ENCODE data around the gene JARID2.

The JARID2 gene

GRCh38 chr6:15245361-15246216 lies at the start of gene JARID2:
Gene JARID2 (plus strand): TSS chr6:15246069. CDS start chr6:15246540, 471 bp downstream.
- peak; percentile 99 for DNase-seq

GRCh38 chr6:15200087-15200486 lies 45.8 kb upstream of the JARID2 start:
- no peak for DNase-seq

- no peak for DNase-seq
Measured at GRCh38 chr6:15205321-15205720, 40.5 kb upstream of the JARID2 start.

- DNase-seq, result no peak
Measured at GRCh38 chr6:15206887-15207286, 39.0 kb upstream of the JARID2 start.

- DNase-seq, result peak; percentile 80
Measured at GRCh38 chr6:15207923-15208322, 37.9 kb upstream of the JARID2 start.

- no peak for DNase-seq
Measured at GRCh38 chr6:15213838-15214400, 31.9 kb upstream of the JARID2 start.

GRCh38 chr6:15218401-15218800 lies 27.5 kb upstream of the JARID2 start:
- no peak for DNase-seq

GRCh38 chr6:15220062-15220461 lies 25.8 kb upstream of the JARID2 start:
- no peak for DNase-seq

- no peak for DNase-seq
Measured at GRCh38 chr6:15227827-15228318, 18.0 kb upstream of the JARID2 start.

GRCh38 chr6:15230827-15231226 lies 15.0 kb upstream of the JARID2 start:
- DNase-seq, result no peak

- DNase-seq, result no peak
Measured at GRCh38 chr6:15232836-15233510, 12.9 kb upstream of the JARID2 start.

- no peak for DNase-seq
Measured at GRCh38 chr6:15234068-15234758, 11.7 kb upstream of the JARID2 start.

GRCh38 chr6:15239616-15240364 lies 6.1 kb upstream of the JARID2 start:
- no peak for DNase-seq

GRCh38 chr6:15242503-15242902 lies 3.4 kb upstream of the JARID2 start:
- no peak for DNase-seq

- peak; percentile 64 for DNase-seq
Measured at GRCh38 chr6:15242937-15243614, 2.8 kb upstream of the JARID2 start.

- peak; percentile 66 for DNase-seq
Measured at GRCh38 chr6:15243910-15244619, 1.8 kb upstream of the JARID2 start.

GRCh38 chr6:15244620-15245360 lies 1.1 kb upstream of the JARID2 start:
- DNase-seq, result peak; percentile 86

- no peak for DNase-seq
Measured at GRCh38 chr6:15246217-15246665, 372 bp downstream of the JARID2 start.

GRCh38 chr6:15246666-15247499 lies 1.0 kb downstream of the JARID2 start:
- no peak for DNase-seq

Data from islet precursor cell (in vitro differentiated cells).